ENCODE data around the gene KCNE3.
"Not testable (repeated sequence)": the region's sequence is repeated elsewhere in the genome, so short reads cannot be mapped to it uniquely, and the experiment has no call there.

KCNE3 gene

DNA sequence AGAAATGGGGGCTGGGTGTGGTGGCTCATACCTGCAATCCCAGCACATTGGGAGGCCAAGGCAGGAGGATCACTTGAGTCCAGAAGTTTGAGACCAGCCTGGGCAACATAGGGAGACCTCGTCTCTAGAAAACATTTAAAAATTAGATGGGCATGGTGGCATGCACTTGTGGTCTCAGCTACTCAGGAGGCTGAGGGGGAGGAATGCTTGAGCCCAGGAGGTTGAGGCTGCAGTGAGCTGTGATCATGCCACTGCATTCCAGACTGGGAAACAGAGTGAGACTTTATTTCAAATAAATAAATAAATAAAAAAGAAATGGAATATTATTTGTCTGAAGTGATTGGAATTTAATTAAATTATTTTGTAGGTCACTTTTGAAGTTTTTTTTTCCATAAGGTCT, 50.4 kb downstream of the KCNE3 start:
- not testable (repeated sequence) for H4K8ac ChIP-seq (ENCODE audit: low read length); H3K4me2 ChIP-seq (ENCODE audit: low read length, poor library complexity, severe bottlenecking); H2BK120ac ChIP-seq (ENCODE audit: low read depth, low read length); H3K4ac ChIP-seq (ENCODE audit: low read depth in 1 of 2, low read length in 2 of 2); H3K9me3 ChIP-seq (ENCODE audit: control insufficient read depth, low read length); H3K18ac ChIP-seq (ENCODE audit: low read depth in 1 of 2, low read length in 2 of 2); H2AK5ac ChIP-seq (ENCODE audit: low read length, severe bottlenecking); H2BK5ac ChIP-seq (ENCODE audit: low read depth, low read length, poor library complexity, severe bottlenecking); H3K36me3 ChIP-seq (ENCODE audit: control insufficient read depth in 1 of 2, insufficient read depth in 2 of 2, low read depth in 1 of 2, low read length in 2 of 2); H2AFZ ChIP-seq (ENCODE audit: low read depth, low read length); H3K9ac ChIP-seq (ENCODE audit: low read length); H3K79me1 ChIP-seq (replicated peaks; ENCODE audit: low read length, poor library complexity, severe bottlenecking); H3K4me3 ChIP-seq (ENCODE audit: insufficient read depth in 1 of 2, low read depth in 1 of 2, low read length in 2 of 2); H2BK15ac ChIP-seq (ENCODE audit: low read depth, poor library complexity, severe bottlenecking); H4K91ac ChIP-seq (ENCODE audit: low read length); H2BK12ac ChIP-seq (ENCODE audit: low read length in 2 of 2); H3K23ac ChIP-seq (ENCODE audit: low read length in 2 of 2); H3K27me3 ChIP-seq (ENCODE audit: control insufficient read depth in 1 of 2, insufficient read depth in 1 of 2, low read length in 2 of 2); H3K14ac ChIP-seq (ENCODE audit: low read length in 2 of 2); DNase-seq
- WGBS: 87% methylated on average over 1 of the region's 1 CpG
- Histone ChIP-seq H3K27ac (ENCODE audit: low read length, poor library complexity, severe bottlenecking) (peak overlapping the region; percentile 57), H3K4me1 (ENCODE audit: control insufficient read depth, insufficient read depth, low read depth, low read length) (peaks cover 12% of the 10 kb centered on the region)

DNA sequence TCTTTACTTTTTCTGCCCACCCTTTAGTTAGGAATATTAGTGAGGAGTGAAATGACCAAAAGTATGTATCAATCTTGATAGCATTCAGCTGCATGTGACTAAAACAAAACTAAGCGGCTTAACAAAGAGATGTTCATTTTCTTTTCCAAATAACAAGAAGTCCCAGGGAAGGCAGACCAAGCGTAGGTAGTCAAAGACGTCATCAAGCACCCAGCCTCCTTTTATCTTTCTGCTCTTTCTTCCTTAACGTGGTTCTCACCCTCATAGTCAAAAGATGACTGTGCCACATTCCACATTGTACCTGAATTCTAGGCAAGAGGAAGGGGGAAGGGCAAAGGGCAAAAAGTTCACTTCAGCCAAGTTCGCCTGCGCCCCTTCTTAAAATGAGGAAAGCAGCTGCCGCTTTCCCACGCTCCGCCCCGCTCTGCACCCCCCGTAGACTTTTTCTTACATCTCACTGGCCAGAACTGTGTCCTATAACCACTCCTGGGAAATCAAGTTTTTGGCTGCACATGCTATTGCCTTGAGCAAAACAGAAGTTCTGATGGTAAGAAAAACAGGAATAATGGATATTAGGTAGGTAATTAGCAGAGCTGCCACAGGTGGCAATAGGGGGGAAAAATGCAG, 54.5 kb downstream of the KCNE3 start:
- H3K27ac ChIP-seq (ENCODE audit: low read length, poor library complexity, severe bottlenecking): no peak overlapping the region
- H2BK120ac ChIP-seq (ENCODE audit: low read depth, low read length): no peak overlapping the region
- no peak overlapping the region for H2BK5ac ChIP-seq (ENCODE audit: low read depth, low read length, poor library complexity, severe bottlenecking)
- H3K4me2 ChIP-seq (ENCODE audit: low read length, poor library complexity, severe bottlenecking): no peak overlapping the region
- no peak overlapping the region for H3K14ac ChIP-seq (ENCODE audit: low read length in 2 of 2)
- H2AFZ ChIP-seq (ENCODE audit: low read depth, low read length): no peak overlapping the region
- 91% methylated on average over 9 of the region's 11 CpGs for WGBS
- no peak for DNase-seq
- no peaks in the 10 kb centered on the region for H3K79me1 ChIP-seq (replicated peaks; ENCODE audit: low read length, poor library complexity, severe bottlenecking)
- H3K9me3 ChIP-seq (ENCODE audit: control insufficient read depth, low read length): no peaks in the 10 kb centered on the region
- H4K91ac ChIP-seq (ENCODE audit: low read length): no peak overlapping the region
- no peaks in the 10 kb centered on the region for H3K27me3 ChIP-seq (ENCODE audit: control insufficient read depth in 1 of 2, insufficient read depth in 1 of 2, low read length in 2 of 2)
- H3K9ac ChIP-seq (ENCODE audit: low read length): no peak overlapping the region
- H3K4me1 ChIP-seq (ENCODE audit: control insufficient read depth, insufficient read depth, low read depth, low read length): peaks cover 8% of the 10 kb centered on the region
- no peak overlapping the region for H3K4ac ChIP-seq (ENCODE audit: low read depth in 1 of 2, low read length in 2 of 2)
- no peak overlapping the region for H4K8ac ChIP-seq (ENCODE audit: low read length)
- no peaks in the 10 kb centered on the region for H3K36me3 ChIP-seq (ENCODE audit: control insufficient read depth in 1 of 2, insufficient read depth in 2 of 2, low read depth in 1 of 2, low read length in 2 of 2)
- no peak overlapping the region for H3K18ac ChIP-seq (ENCODE audit: low read depth in 1 of 2, low read length in 2 of 2)
- H2BK15ac ChIP-seq (ENCODE audit: low read depth, poor library complexity, severe bottlenecking): no peak overlapping the region
- no peak overlapping the region for H2BK12ac ChIP-seq (ENCODE audit: low read length in 2 of 2)
- H3K23ac ChIP-seq (ENCODE audit: low read length in 2 of 2): no peak overlapping the region
- H3K4me3 ChIP-seq (ENCODE audit: insufficient read depth in 1 of 2, low read depth in 1 of 2, low read length in 2 of 2): no peak overlapping the region
- no peak overlapping the region for H2AK5ac ChIP-seq (ENCODE audit: low read length, severe bottlenecking)

DNA sequence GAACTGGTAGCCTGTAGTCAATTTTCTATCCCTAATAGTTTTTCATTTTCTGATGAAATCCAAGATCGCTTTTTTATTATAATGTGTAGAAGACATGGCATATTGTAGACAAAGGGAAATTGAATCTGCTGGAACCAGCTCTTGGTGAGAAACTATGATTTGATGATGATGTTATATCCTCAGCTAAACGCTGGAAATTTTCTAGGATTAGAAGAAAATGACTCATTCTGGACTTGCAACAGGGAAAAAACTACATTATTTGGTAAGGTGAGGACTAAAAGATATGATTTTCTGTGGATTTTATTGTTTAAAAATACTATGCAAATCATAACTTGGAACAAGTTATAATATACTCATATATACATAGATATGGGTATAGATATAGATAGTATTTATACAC, 55.0 kb downstream of the KCNE3 start:
- Histone ChIP-seq H3K18ac (ENCODE audit: low read depth in 1 of 2, low read length in 2 of 2) (no peak overlapping the region), H3K4me3 (ENCODE audit: insufficient read depth in 1 of 2, low read depth in 1 of 2, low read length in 2 of 2) (no peak overlapping the region), H2AFZ (ENCODE audit: low read depth, low read length) (no peak overlapping the region), H3K9me3 (ENCODE audit: control insufficient read depth, low read length) (no peaks in the 10 kb centered on the region), H4K8ac (ENCODE audit: low read length) (no peak overlapping the region), H2BK120ac (ENCODE audit: low read depth, low read length) (no peak overlapping the region), H3K36me3 (ENCODE audit: control insufficient read depth in 1 of 2, insufficient read depth in 2 of 2, low read depth in 1 of 2, low read length in 2 of 2) (no peaks in the 10 kb centered on the region), H2BK12ac (ENCODE audit: low read length in 2 of 2) (no peak overlapping the region), H3K79me1 (replicated peaks; ENCODE audit: low read length, poor library complexity, severe bottlenecking) (no peaks in the 10 kb centered on the region), H3K27ac (ENCODE audit: low read length, poor library complexity, severe bottlenecking) (no peak overlapping the region), H3K4ac (ENCODE audit: low read depth in 1 of 2, low read length in 2 of 2) (no peak overlapping the region), H3K27me3 (ENCODE audit: control insufficient read depth in 1 of 2, insufficient read depth in 1 of 2, low read length in 2 of 2) (no peaks in the 10 kb centered on the region), H2AK5ac (ENCODE audit: low read length, severe bottlenecking) (no peak overlapping the region), H3K14ac (ENCODE audit: low read length in 2 of 2) (no peak overlapping the region), H3K23ac (ENCODE audit: low read length in 2 of 2) (no peak overlapping the region), H2BK15ac (ENCODE audit: low read depth, poor library complexity, severe bottlenecking) (no peak overlapping the region), H3K4me1 (ENCODE audit: control insufficient read depth, insufficient read depth, low read depth, low read length) (peaks cover 5% of the 10 kb centered on the region), H3K9ac (ENCODE audit: low read length) (no peak overlapping the region), H3K4me2 (ENCODE audit: low read length, poor library complexity, severe bottlenecking) (no peak overlapping the region), H2BK5ac (ENCODE audit: low read depth, low read length, poor library complexity, severe bottlenecking) (no peak overlapping the region), H4K91ac (ENCODE audit: low read length) (no peak overlapping the region)
- DNase-seq: peak; percentile 9
- WGBS: 77% methylated on average over 2 of the region's 2 CpGs

DNA sequence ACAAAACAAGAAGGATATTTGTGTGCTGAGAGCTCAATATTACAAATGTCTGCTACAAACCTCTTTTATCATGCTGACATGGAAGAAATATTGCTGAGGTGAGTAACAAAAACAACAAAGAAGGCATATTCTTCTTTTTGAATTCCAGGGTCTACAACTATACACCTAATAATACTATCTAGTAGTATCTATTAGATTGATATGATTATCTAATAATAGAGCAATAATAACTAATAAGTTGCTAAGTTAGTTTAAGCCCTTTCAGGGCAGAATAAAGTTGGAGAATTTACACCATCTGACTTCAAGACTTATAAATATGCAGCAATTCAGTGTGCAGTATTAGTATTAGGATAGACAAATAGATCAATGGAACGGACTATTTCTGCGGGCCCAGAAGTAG, 57.7 kb downstream of the KCNE3 start:
- Histone ChIP-seq H3K79me1 (replicated peaks; ENCODE audit: low read length, poor library complexity, severe bottlenecking) (no peaks in the 10 kb centered on the region), H3K4me1 (ENCODE audit: control insufficient read depth, insufficient read depth, low read depth, low read length) (no peaks in the 10 kb centered on the region), H3K4me2 (ENCODE audit: low read length, poor library complexity, severe bottlenecking) (no peak overlapping the region), H2BK5ac (ENCODE audit: low read depth, low read length, poor library complexity, severe bottlenecking) (no peak overlapping the region), H3K9ac (ENCODE audit: low read length) (no peak overlapping the region), H3K36me3 (ENCODE audit: control insufficient read depth in 1 of 2, insufficient read depth in 2 of 2, low read depth in 1 of 2, low read length in 2 of 2) (no peaks in the 10 kb centered on the region), H4K8ac (ENCODE audit: low read length) (no peak overlapping the region), H3K18ac (ENCODE audit: low read depth in 1 of 2, low read length in 2 of 2) (no peak overlapping the region), H2BK12ac (ENCODE audit: low read length in 2 of 2) (no peak overlapping the region), H4K91ac (ENCODE audit: low read length) (no peak overlapping the region), H3K27ac (ENCODE audit: low read length, poor library complexity, severe bottlenecking) (no peak overlapping the region), H3K27me3 (ENCODE audit: control insufficient read depth in 1 of 2, insufficient read depth in 1 of 2, low read length in 2 of 2) (no peaks in the 10 kb centered on the region), H3K4me3 (ENCODE audit: insufficient read depth in 1 of 2, low read depth in 1 of 2, low read length in 2 of 2) (no peak overlapping the region), H2AFZ (ENCODE audit: low read depth, low read length) (no peak overlapping the region), H2BK15ac (ENCODE audit: low read depth, poor library complexity, severe bottlenecking) (no peak overlapping the region), H2BK120ac (ENCODE audit: low read depth, low read length) (no peak overlapping the region), H3K4ac (ENCODE audit: low read depth in 1 of 2, low read length in 2 of 2) (no peak overlapping the region), H3K14ac (ENCODE audit: low read length in 2 of 2) (no peak overlapping the region), H3K9me3 (ENCODE audit: control insufficient read depth, low read length) (no peaks in the 10 kb centered on the region), H2AK5ac (ENCODE audit: low read length, severe bottlenecking) (no peak overlapping the region), H3K23ac (ENCODE audit: low read length in 2 of 2) (no peak overlapping the region)
- WGBS: 87% methylated on average over 2 of the region's 2 CpGs
- DNase-seq: no peak

Data from mesenchymal stem cell (in vitro differentiated cells and primary cell).